ENCODE results near the gene PPIB. TPM values are rescaled to one million over a fixed set of nuclear protein-coding genes. Genes with fewer than 3 reads are reported as not detected.

The PPIB gene
- polyA plus RNA-seq, 1 donor (not counting 4 experiments of a cell fraction or from before 2014, with no cell fraction given) = 544 TPM

- no peak for DNase-seq (ENCODE audit: low read depth, low spot score)
- dilution Hi-C loops (cut with MboI; ENCODE audit: extremely low pct_ligation_motif_present, low sequenced_read_pairs) = no loop called here
- peaks cover 14% of the 10 kb centered on the region for H4K20me1 ChIP-seq (ENCODE audit: control insufficient read depth, extremely low read depth, insufficient read depth, low read length)
Measured at GRCh38 chr15:64161688-64162477, 939 bp downstream of the PPIB start.

GRCh38 chr15:64158363-64159134 lies 4.3 kb downstream of the PPIB start:
- Histone ChIP-seq H3K9ac (ENCODE audit: control insufficient read depth, extremely low read depth, insufficient read depth, low read length) (no peak overlapping the region), H3K4me3 (ENCODE audit: control insufficient read depth in 2 of 3, extremely low read depth in 1 of 3, insufficient read depth in 2 of 3, low read depth in 1 of 3, low read length in 3 of 3) (no peak overlapping the region), H3K4me2 (ENCODE audit: control insufficient read depth, extremely low read depth, insufficient read depth, low read depth, low read length) (no peak overlapping the region), H3K36me3 (ENCODE audit: control insufficient read depth in 2 of 2, extremely low read depth in 1 of 2, insufficient read depth in 2 of 2, low read length in 2 of 2) (peaks cover 46 to 58% of the 10 kb centered on the region in 2 experiments), H3K9me3 (ENCODE audit: control insufficient read depth, low read depth, low read length) (no peaks in the 10 kb centered on the region), H2AFZ (ENCODE audit: control insufficient read depth, low read length) (no peak overlapping the region), H3K79me2 (ENCODE audit: control insufficient read depth, insufficient read depth, low read length) (peaks cover 42% of the 10 kb centered on the region), H3K27me3 (ENCODE audit: control insufficient read depth, extremely low read depth, insufficient read depth, low read length) (no peaks in the 10 kb centered on the region), H3K27ac (ENCODE audit: control insufficient read depth, insufficient read depth, low read length) (no peak overlapping the region), H3K9me1 (ENCODE audit: control insufficient read depth, extremely low read depth, insufficient read depth, low read length) (peaks cover 2% of the 10 kb centered on the region), H3K4me1 (ENCODE audit: control insufficient read depth, extremely low read depth, insufficient read depth, low read length) (peaks cover 19% of the 10 kb centered on the region), H4K20me1 (ENCODE audit: control insufficient read depth, extremely low read depth, insufficient read depth, low read length) (peaks cover 17% of the 10 kb centered on the region)
- no peak for TF ChIP-seq EZH2 (IDR thresholded peaks at IDR 0.05; ENCODE audit: low read length)
- TF ChIP-seq, protein P1, sequence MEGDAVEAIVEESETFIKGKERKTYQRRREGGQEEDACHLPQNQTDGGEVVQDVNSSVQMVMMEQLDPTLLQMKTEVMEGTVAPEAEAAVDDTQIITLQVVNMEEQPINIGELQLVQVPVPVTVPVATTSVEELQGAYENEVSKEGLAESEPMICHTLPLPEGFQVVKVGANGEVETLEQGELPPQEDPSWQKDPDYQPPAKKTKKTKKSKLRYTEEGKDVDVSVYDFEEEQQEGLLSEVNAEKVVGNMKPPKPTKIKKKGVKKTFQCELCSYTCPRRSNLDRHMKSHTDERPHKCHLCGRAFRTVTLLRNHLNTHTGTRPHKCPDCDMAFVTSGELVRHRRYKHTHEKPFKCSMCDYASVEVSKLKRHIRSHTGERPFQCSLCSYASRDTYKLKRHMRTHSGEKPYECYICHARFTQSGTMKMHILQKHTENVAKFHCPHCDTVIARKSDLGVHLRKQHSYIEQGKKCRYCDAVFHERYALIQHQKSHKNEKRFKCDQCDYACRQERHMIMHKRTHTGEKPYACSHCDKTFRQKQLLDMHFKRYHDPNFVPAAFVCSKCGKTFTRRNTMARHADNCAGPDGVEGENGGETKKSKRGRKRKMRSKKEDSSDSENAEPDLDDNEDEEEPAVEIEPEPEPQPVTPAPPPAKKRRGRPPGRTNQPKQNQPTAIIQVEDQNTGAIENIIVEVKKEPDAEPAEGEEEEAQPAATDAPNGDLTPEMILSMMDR (optimal IDR thresholded peaks at IDR 0.05 in 1 of 3, IDR thresholded peaks at IDR 0.05 in 1 of 3, conservative IDR thresholded peaks at IDR 0.05 in 1 of 3; ENCODE audit: extremely low read depth in 1 of 3, insufficient read depth in 2 of 3, low read length in 3 of 3) = no peak
- FAIRE-seq (no peak), DNase-seq (ENCODE audit: low read depth, low spot score) (no peak)
- dilution Hi-C loops (cut with MboI; ENCODE audit: extremely low pct_ligation_motif_present, low sequenced_read_pairs) = no loop called here

More at GRCh38 chr15:64161688-64162477, 939 bp downstream of the PPIB start:
- TF ChIP-seq EZH2 (IDR thresholded peaks at IDR 0.05; ENCODE audit: low read length) = no peak
- TF ChIP-seq, protein P1 (optimal IDR thresholded peaks at IDR 0.05 in 1 of 3, IDR thresholded peaks at IDR 0.05 in 1 of 3, conservative IDR thresholded peaks at IDR 0.05 in 1 of 3; ENCODE audit: extremely low read depth in 1 of 3, insufficient read depth in 2 of 3, low read length in 3 of 3) = no peak
- Histone ChIP-seq H3K4me3 (ENCODE audit: control insufficient read depth in 2 of 3, extremely low read depth in 1 of 3, insufficient read depth in 2 of 3, low read depth in 1 of 3, low read length in 3 of 3) (peak overlapping the region; percentile 76 to 99 (median 99)), H3K9me1 (ENCODE audit: control insufficient read depth, extremely low read depth, insufficient read depth, low read length) (peaks cover 2% of the 10 kb centered on the region), H3K27me3 (ENCODE audit: control insufficient read depth, extremely low read depth, insufficient read depth, low read length) (no peaks in the 10 kb centered on the region), H3K27ac (ENCODE audit: control insufficient read depth, insufficient read depth, low read length) (peak overlapping the region; percentile 92), H3K9ac (ENCODE audit: control insufficient read depth, extremely low read depth, insufficient read depth, low read length) (peak overlapping the region; percentile 95), H3K36me3 (ENCODE audit: control insufficient read depth in 2 of 2, extremely low read depth in 1 of 2, insufficient read depth in 2 of 2, low read length in 2 of 2) (peaks cover 26 to 43% of the 10 kb centered on the region in 2 experiments), H2AFZ (ENCODE audit: control insufficient read depth, low read length) (no peak overlapping the region), H3K4me1 (ENCODE audit: control insufficient read depth, extremely low read depth, insufficient read depth, low read length) (peaks cover 25% of the 10 kb centered on the region), H3K9me3 (ENCODE audit: control insufficient read depth, low read depth, low read length) (no peaks in the 10 kb centered on the region), H3K4me2 (ENCODE audit: control insufficient read depth, extremely low read depth, insufficient read depth, low read depth, low read length) (peak overlapping the region; percentile 100), H3K79me2 (ENCODE audit: control insufficient read depth, insufficient read depth, low read length) (peaks cover 42% of the 10 kb centered on the region)
- FAIRE-seq = no peak
